Stomach smooth muscle (tissue), 2 donors: ENCODE data around the gene KCNB1.

ENCODE experiments used
- H3K27ac ChIP-seq: one replicate; pipeline ENCODE4 v1.7.0; 2013; ENCODE audit warnings: mild to moderate bottlenecking, low read length, inconsistent platforms
- H3K27me3 ChIP-seq, 2 donors: one replicate each; pipeline ENCODE4 v1.7.0; 2013; ENCODE audit warnings: low read length in 2 of 2; ENCODE audit not compliant: insufficient read depth in 2 of 2, control insufficient read depth in 1 of 2
- H3K36me3 ChIP-seq, 2 donors: one replicate each; pipeline ENCODE4 v1.7.0; 2013; ENCODE audit warnings: low read length in 2 of 2; ENCODE audit not compliant: control insufficient read depth in 2 of 2, insufficient read depth in 2 of 2
- H3K4me1 ChIP-seq: one replicate; pipeline ENCODE4 v1.7.0; 2013; ENCODE audit warnings: low read length; ENCODE audit not compliant: control insufficient read depth, insufficient read depth
- H3K4me3 ChIP-seq, 2 donors: one replicate each; pipeline ENCODE4 v1.7.0; 2013; ENCODE audit warnings: low read length in 2 of 2
- H3K9ac ChIP-seq, 2 donors: one replicate each; pipeline ENCODE4 v1.7.0; 2013; ENCODE audit warnings: low read length in 2 of 2, mild to moderate bottlenecking in 1 of 2
- H3K9me3 ChIP-seq, 2 donors: one replicate each; pipeline ENCODE4 v1.7.0; 2013; ENCODE audit warnings: low read length in 2 of 2; ENCODE audit not compliant: control insufficient read depth in 2 of 2
- donor health status: healthy.
- donor health status: Pancreatic carcinoma.

The KCNB1 gene

GRCh38 chr20:49516916-49517804, 34.7 kb upstream of the KCNB1 start:
- Histone ChIP-seq H3K9me3 (no peaks in the 10 kb centered on the region), H3K27ac (no peak overlapping the region), H3K4me1 (no peaks in the 10 kb centered on the region), H3K4me3 (no peak overlapping the region), H3K9ac (no peak overlapping the region), H3K36me3 (peaks cover 0 to 8% of the 10 kb centered on the region in 2 donors), H3K27me3 (no peaks in the 10 kb centered on the region)

DNA sequence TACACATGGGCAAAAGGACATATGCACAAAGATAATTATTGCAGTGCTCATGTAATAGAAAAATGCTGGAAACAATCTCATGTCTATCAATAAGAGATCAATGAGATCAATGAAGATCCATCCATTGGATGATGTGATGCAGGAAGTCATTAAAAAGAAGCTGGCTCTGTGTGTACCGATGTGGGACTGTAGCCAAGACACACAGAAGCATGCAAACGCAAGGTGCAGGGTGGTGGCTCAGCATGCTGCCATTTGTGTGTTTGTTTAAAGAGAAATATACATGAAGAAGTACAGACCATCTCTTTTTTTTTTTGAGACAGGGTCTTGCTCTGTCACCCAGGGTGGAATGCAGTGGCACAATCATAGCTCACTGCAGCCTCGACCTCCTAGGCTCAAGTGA, 33.1 kb upstream of the KCNB1 start:
- Histone ChIP-seq H3K4me3 (no peak overlapping the region), H3K9ac (no peak overlapping the region), H3K27me3 (no peaks in the 10 kb centered on the region), H3K27ac (no peak overlapping the region), H3K36me3 (peaks cover 0 to 8% of the 10 kb centered on the region in 2 donors), H3K9me3 (no peaks in the 10 kb centered on the region), H3K4me1 (no peaks in the 10 kb centered on the region)

GRCh38 chr20:49513517-49513916, 31.0 kb upstream of the KCNB1 start:
- no peak overlapping the region for H3K27ac ChIP-seq
- no peak overlapping the region for H3K4me3 ChIP-seq
- H3K9ac ChIP-seq: no peak overlapping the region
- H3K27me3 ChIP-seq: no peaks in the 10 kb centered on the region
- H3K36me3 ChIP-seq: peaks cover 0 to 8% of the 10 kb centered on the region in 2 donors
- no peaks in the 10 kb centered on the region for H3K9me3 ChIP-seq
- peaks cover 2% of the 10 kb centered on the region for H3K4me1 ChIP-seq

DNA sequence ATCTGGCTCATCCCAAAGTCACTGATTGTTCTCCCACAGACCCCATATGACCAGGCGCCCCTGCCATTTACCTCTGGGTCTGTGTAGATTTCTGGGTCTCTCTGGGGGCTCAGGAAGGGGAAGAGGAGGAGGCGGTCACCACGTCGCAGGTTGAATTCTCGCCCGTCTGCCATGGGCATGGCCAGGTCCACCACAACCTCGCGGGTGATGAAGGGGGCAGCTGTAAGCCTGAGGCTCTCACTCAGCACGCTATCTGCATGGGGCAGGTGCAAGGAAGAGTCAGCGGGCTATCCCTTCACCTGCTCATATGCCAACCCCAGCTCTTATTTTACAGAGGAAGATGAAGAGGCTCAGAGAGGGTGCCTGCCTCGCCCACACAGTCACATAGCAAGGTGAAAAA, 30.5 kb upstream of the KCNB1 start:
- H3K4me3 ChIP-seq: no peak overlapping the region
- no peaks in the 10 kb centered on the region for H3K27me3 ChIP-seq
- H3K36me3 ChIP-seq: peaks cover 0 to 8% of the 10 kb centered on the region in 2 donors
- H3K4me1 ChIP-seq: peaks cover 8% of the 10 kb centered on the region
- H3K9ac ChIP-seq: no peak overlapping the region
- H3K27ac ChIP-seq: no peak overlapping the region
- H3K9me3 ChIP-seq: no peaks in the 10 kb centered on the region

DNA sequence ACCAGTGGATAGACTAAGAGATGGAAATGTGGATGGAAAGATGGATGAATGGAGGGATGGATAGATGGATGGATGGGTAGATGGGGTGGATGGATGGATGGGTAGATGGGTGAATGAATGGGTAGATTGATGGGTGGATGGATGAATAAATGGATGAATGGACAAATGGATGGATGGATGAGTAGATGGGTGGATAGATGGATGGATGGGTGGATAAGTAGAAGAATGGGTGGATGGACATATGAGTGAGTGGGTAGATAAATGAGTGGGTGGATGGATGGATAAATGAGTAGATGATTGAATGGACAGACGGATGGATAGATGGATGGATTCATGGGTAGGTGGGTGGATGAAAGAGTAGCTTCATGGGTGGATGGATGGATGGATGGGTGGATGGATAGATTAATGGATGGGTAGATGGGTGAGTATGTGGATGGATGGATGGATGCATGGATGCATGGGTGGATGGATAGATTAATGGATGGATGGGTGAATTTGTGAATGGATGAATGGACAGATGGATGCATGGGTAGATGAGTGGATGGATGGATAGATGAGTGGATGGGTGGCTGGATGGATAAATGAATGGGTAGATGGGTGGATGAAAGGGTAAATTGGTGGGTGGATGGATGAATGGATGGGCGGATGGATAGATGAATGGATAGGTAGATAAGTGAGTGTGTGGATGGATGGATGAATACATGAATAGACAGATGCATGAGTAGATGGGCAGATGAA, 29.5 kb upstream of the KCNB1 start:
- peaks cover 0 to 5% of the 10 kb centered on the region in 2 donors for H3K27me3 ChIP-seq
- no peak overlapping the region for H3K9ac ChIP-seq
- no peak overlapping the region for H3K27ac ChIP-seq
- H3K4me3 ChIP-seq: no peak overlapping the region
- H3K36me3 ChIP-seq: peaks cover 0 to 8% of the 10 kb centered on the region in 2 donors
- no peaks in the 10 kb centered on the region for H3K9me3 ChIP-seq
- H3K4me1 ChIP-seq: peaks cover 8% of the 10 kb centered on the region

GRCh38 chr20:49510562-49511122, 28.2 kb upstream of the KCNB1 start:
- no peaks in the 10 kb centered on the region for H3K9me3 ChIP-seq
- H3K27me3 ChIP-seq: peaks cover 0 to 5% of the 10 kb centered on the region in 2 donors
- H3K9ac ChIP-seq: no peak overlapping the region
- peaks cover 0 to 8% of the 10 kb centered on the region in 2 donors for H3K36me3 ChIP-seq
- no peak overlapping the region for H3K4me3 ChIP-seq
- no peak overlapping the region for H3K27ac ChIP-seq
- peaks cover 8% of the 10 kb centered on the region for H3K4me1 ChIP-seq

- no peaks in the 10 kb centered on the region for H3K9me3 ChIP-seq
- peaks cover 2 to 5% of the 10 kb centered on the region in 2 donors for H3K27me3 ChIP-seq
- peaks cover 11% of the 10 kb centered on the region for H3K4me1 ChIP-seq
- H3K27ac ChIP-seq: no peak overlapping the region
- peaks cover 0 to under 1% of the 10 kb centered on the region in 2 donors for H3K36me3 ChIP-seq
- peak overlapping the region in 1 of 2 donors; percentile 1 for H3K9ac ChIP-seq
- peak overlapping the region in 1 of 2 donors; percentile 55 for H3K4me3 ChIP-seq
These were observed 26.1 kb upstream of the KCNB1 start for GRCh38 chr20:49508435-49509199.

DNA sequence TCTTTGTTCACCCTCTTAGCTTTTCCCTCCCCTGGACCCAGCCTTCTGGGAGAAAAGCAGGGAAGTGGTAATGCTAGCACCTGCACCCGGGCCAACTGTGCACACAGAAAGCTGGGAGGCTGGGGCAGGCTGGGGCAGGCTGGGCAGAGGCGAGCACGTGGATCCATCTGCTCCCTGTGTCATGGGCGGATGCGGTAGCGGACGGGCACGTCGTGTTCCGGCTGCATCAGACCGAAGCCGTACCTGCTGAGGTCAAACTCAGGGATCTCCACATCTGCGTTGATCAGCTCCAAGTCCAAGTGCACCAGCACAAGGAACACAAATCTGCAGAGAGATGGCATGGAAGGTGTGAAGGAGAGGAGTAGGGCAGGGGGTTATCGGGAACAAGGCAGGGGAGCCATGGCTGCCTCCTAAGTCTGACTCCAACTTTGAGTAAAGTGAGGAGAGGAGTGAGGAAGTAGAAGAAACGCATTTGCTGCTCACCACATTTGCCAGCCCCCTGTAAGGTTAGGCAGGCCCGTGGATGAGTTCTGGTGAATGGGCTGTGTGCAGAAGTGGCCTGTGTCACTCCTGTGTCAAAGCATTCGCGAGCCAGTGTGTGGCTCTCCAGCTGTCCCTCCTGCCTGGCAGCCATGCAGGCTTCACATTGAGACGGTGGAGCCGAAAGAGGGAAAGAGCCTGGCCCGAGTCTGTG, 25.4 kb upstream of the KCNB1 start:
- Histone ChIP-seq H3K4me1 (peaks cover 11% of the 10 kb centered on the region), H3K27ac (no peak overlapping the region), H3K9ac (peak overlapping the region in 1 of 2 donors; percentile 1), H3K4me3 (peak overlapping the region in 1 of 2 donors; percentile 55), H3K27me3 (peaks cover 2 to 5% of the 10 kb centered on the region in 2 donors), H3K36me3 (no peaks in the 10 kb centered on the region), H3K9me3 (no peaks in the 10 kb centered on the region)

- Histone ChIP-seq H3K9ac (no peak overlapping the region), H3K4me1 (peaks cover 11% of the 10 kb centered on the region), H3K27ac (no peak overlapping the region), H3K4me3 (no peak overlapping the region), H3K9me3 (no peaks in the 10 kb centered on the region), H3K27me3 (peaks cover 2 to 5% of the 10 kb centered on the region in 2 donors), H3K36me3 (no peaks in the 10 kb centered on the region)
These were observed 23.1 kb upstream of the KCNB1 start for GRCh38 chr20:49505518-49505917.

GRCh38 chr20:49503176-49503575, 20.7 kb upstream of the KCNB1 start:
- H3K27ac ChIP-seq: no peak overlapping the region
- peaks cover 5% of the 10 kb centered on the region in 2 donors for H3K27me3 ChIP-seq
- no peaks in the 10 kb centered on the region for H3K9me3 ChIP-seq
- no peak overlapping the region for H3K4me3 ChIP-seq
- no peak overlapping the region for H3K9ac ChIP-seq
- H3K36me3 ChIP-seq: no peaks in the 10 kb centered on the region
- H3K4me1 ChIP-seq: peaks cover 6% of the 10 kb centered on the region
